Heart left ventricle (tissue), 16 donors: Measurements from ENCODE around the gene CEP170B. TPM values are rescaled to one million over a fixed set of nuclear protein-coding genes. Genes with fewer than 3 reads are reported as not detected.
"Not testable (repeated sequence)": the region's sequence is repeated elsewhere in the genome, so short reads cannot be mapped to it uniquely, and the experiment has no call there.

Experiments used
- ATAC-seq, 4 donors: fragments of 200-7000 bp; cut with Tn5 transposase; one replicate each; pipeline ENCODE4 v1.9.1; 2020 to 2022; ENCODE audit warnings: moderate library complexity in 4 of 4, mild to moderate bottlenecking in 3 of 4, moderate number of reproducible peaks in 1 of 4
- DNase-seq, 5 donors: peaks; one replicate each; pipeline ENCODE4 v3.0.0-alpha.2; 2020
- H3K27ac ChIP-seq, 12 donors: fragments of 200-600 bp; sonication (generic) in 4 of 12; one replicate each; pipeline versions ENCODE4 v1.5.0 to v1.8.0; 2016 to 2022; ENCODE audit warnings: mild to moderate bottlenecking in 2 of 12
- H3K27me3 ChIP-seq, 9 donors: fragments of 200-600 bp; sonication (generic) in 2 of 9; one replicate each; pipeline versions ENCODE4 v1.5.1 to v1.8.0; 2016 to 2022; ENCODE audit warnings: mild to moderate bottlenecking in 3 of 9
- H3K36me3 ChIP-seq, 9 donors: fragments of 200-600 bp; sonication (generic) in 2 of 9; one replicate each; pipeline versions ENCODE4 v1.5.0 to v1.8.0; 2018 to 2022; ENCODE audit warnings: mild to moderate bottlenecking in 2 of 9
- H3K4me1 ChIP-seq, 12 donors: fragments of 200-600 bp; sonication (generic) in 4 of 12; one replicate each; pipeline versions ENCODE4 v1.5.0 to v1.8.0; 2016 to 2022; ENCODE audit warnings: mild to moderate bottlenecking in 3 of 12
- H3K4me3 ChIP-seq, 12 donors: fragments of 200-600 bp; sonication (generic) in 4 of 12; one replicate each; pipeline versions ENCODE4 v1.5.0 to v1.8.0; 2017 to 2022; ENCODE audit warnings: mild to moderate bottlenecking in 9 of 12, moderate library complexity in 4 of 12
- H3K9me3 ChIP-seq, 12 donors: fragments of 200-600 bp; sonication (generic) in 4 of 12; one replicate each; pipeline versions ENCODE4 v1.5.0 to v1.8.0; 2016 to 2022; ENCODE audit warnings: mild to moderate bottlenecking in 1 of 12
- POLR2A ChIP-seq, 2 donors: fragments of 450-650 bp; IDR thresholded peaks; one replicate each; pipeline ENCODE4 v1.6.1; 2017; ENCODE audit warnings: antibody characterized with exemption in 2 of 2, mild to moderate bottlenecking in 2 of 2, moderate library complexity in 2 of 2
- WGBS, 4 donors: extraction: QIAGEN DNeasy Blood & Tissue Kit in 2 of 4; methylation state at CpG; one replicate each; pipeline versions ENCODE4 v1.1.5 to v1.1.7; 2013 to 2018; 5-methylcytosine and 5-hydroxymethylcytosine counted together
- intact Hi-C, 10 donors: fragments of 100-400 bp; cut with DNase I; formaldehyde crosslinking; loops; one replicate each; pipeline versions ENCODE4 v1.11.1 to v1.14.2; 2022
- polyA plus RNA-seq, 2 donors: library from polyadenylated mRNA; stranded (reverse); fragments of 200-250 nt; gene quantifications; one replicate each; pipeline ENCODE4 v1.2.3, GENCODE V29; 2013
- total RNA-seq, 9 donors: library from RNA; depleted of rRNA in 2 of 9; stranded (reverse); fragments of >200 nt in 2 of 9; fragmentation: NEBNext Ultra II Directional in 3 of 9; extraction: Animal tissue kit (Norgen Biotek cat#: 25700) in 3 of 9; gene quantifications; one replicate each; pipeline versions ENCODE4 v1.1.0 to v1.2.4, GENCODE V29; 2016 to 2023
- TF ChIP-seq, protein P1 (sequence below), 12 donors: fragments of 200-600 bp; sonication (generic) in 4 of 12; IDR thresholded peaks; one replicate each; pipeline versions ENCODE4 v1.5.0 to v1.8.0; 2018 to 2022; ENCODE audit warnings: antibody characterized with exemption in 12 of 12, mild to moderate bottlenecking in 5 of 12
- donor health status: ischemic (EF 13 %, LVEDD 7.1; RV severe dilation, severe dysfunction).
- donor health status: healthy with polysubstance abuse.
- donor health status: DM: no; HTN: yes; CAD: no.
- donor health status: DM: no; HTN: no; CAD: no.
- donor health status: ischemic (EF 25% LVEDD 6.9; RV normal size, moderate dysfunction).
- donor health status: ischemic (EF 25% LVEDD 5.7; RV mildly dilated, moderate dysfunction).
- donor health status: healthy.
- donor health status: DM: yes; HTN: yes; CAD: no.
- donor health status: ischemic (EF 35%, LVEDD 5.7; RV mildly dilated, moderate dysfunction).
- donor health status: nonischemic (EF 11% LVEDD 7.7; RV severe dilation, severe dysfunction).
- donor health status: DM: yes; HTN: yes; CAD: no.
- donor health status: PGD.
- donor health status: ischemic (EF 29% LVEDD 5.4; RV normal size, mild dysfunction).
- donor health status: nonischemic (EF 23%, LVEDD 6.1; RV moderate dilation, normal function).

Gene CEP170B
- total and polyA plus RNA-seq, 11 donors, result 7.5 to 21.9 (median 12.5) TPM

DNA sequence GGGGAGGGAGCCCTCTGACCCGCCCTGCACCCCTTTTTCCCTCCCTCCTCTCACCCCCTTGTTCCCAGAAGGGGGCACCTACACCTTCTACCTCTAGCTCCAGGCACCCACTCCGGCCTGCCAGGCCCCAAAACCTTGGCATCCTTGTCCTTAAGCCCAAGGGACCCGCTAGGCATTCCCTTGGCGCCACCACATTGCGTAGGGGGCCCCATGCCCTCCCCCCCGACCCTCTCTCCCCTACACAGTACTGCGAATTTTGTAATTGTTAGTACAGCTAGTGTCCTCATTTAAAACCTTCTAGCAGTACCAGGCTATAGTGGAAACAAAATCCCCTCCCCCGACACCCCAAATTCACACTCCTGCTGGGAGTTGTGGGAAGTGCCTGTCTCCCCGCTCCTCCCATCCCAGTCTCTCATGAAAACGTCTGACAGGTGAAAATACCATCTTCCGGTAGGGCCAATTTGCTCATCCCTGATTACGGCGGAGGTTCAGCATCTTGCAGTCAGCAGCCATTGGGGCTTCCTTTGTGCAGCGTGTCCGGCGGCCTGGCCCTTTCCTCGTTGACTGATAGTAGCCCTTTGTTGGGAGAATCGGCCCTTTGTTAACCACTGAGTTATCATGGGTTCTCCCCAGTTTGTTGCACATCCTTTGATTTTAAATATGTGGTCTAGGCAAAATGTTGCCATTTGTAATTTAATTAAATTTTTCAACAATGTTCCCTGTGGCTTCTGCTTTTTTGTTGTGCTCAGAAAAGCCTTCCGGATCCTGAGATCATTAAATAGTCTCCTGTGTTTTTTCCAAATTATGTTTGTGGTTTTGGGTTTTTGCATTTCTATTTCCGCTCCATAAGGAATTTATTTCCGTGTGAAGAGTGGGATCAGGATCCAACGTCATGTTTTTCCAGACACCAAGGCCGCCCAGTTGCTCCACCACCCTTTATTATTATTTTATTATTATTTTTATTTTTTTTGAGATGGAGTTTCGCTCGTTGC, 7.9 kb upstream of the CEP170B start:
- Histone ChIP-seq H3K36me3 (no peaks in the 10 kb centered on the region), H3K4me1 (no peaks in the 10 kb centered on the region), H3K9me3 (no peaks in the 10 kb centered on the region), H3K4me3 (no peak overlapping the region), H3K27ac (no peak overlapping the region), H3K27me3 (peaks cover 0 to 18% (median 2%) of the 10 kb centered on the region in 9 donors)
- 61 to 65% (median 63%) methylated on average over 24 to 25 of the region's 25 CpGs for WGBS, 4 donors
- ATAC-seq (no peak), DNase-seq (no peak)
- intact Hi-C loops, result no loop called here
- TF ChIP-seq POLR2A (IDR thresholded peaks at IDR 0.05), result no peak
- TF ChIP-seq, protein P1, sequence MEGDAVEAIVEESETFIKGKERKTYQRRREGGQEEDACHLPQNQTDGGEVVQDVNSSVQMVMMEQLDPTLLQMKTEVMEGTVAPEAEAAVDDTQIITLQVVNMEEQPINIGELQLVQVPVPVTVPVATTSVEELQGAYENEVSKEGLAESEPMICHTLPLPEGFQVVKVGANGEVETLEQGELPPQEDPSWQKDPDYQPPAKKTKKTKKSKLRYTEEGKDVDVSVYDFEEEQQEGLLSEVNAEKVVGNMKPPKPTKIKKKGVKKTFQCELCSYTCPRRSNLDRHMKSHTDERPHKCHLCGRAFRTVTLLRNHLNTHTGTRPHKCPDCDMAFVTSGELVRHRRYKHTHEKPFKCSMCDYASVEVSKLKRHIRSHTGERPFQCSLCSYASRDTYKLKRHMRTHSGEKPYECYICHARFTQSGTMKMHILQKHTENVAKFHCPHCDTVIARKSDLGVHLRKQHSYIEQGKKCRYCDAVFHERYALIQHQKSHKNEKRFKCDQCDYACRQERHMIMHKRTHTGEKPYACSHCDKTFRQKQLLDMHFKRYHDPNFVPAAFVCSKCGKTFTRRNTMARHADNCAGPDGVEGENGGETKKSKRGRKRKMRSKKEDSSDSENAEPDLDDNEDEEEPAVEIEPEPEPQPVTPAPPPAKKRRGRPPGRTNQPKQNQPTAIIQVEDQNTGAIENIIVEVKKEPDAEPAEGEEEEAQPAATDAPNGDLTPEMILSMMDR (IDR thresholded peaks at IDR 0.05), result no peak

GRCh38 chr14:104857931-104858330, 7.1 kb upstream of the CEP170B start:
- H3K27me3 ChIP-seq, result peaks cover 0 to 11% (median 2%) of the 10 kb centered on the region in 9 donors
- ATAC-seq, DNase-seq, H3K4me1 ChIP-seq, H3K9me3 ChIP-seq, H3K4me3 ChIP-seq, intact Hi-C loops, H3K36me3 ChIP-seq, H3K27ac ChIP-seq: not testable (repeated sequence)
- 90 to 97% (median 95%) methylated on average over 6 of the region's 6 CpGs for WGBS, 4 donors

- DNase-seq, result no peak
Observed at GRCh38 chr14:104858811-104859426, 6.1 kb upstream of the CEP170B start.

DNA sequence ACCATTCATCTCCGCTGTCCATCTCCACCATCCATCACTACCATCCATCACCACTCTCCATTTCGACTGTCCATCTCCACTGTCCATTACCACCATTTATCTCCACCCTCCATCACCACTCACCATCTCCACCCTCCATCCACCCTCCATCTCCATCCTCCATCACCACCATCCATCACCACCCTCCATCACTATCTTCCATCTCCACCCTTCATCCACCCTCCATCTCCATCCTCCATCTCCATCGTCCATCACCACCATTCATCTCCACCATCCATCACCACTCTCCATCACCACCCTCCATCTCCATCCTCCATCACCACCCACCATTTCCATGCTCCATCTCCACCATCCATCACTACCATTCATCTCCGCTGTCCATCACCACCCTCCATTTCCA, 5.2 kb upstream of the CEP170B start:
- H3K9me3 ChIP-seq, result no peaks in the 10 kb centered on the region
- H3K36me3 ChIP-seq, result no peaks in the 10 kb centered on the region
- H3K4me3 ChIP-seq, result no peak overlapping the region
- peaks cover 0 to 15% (median 0%) of the 10 kb centered on the region in 9 donors for H3K27me3 ChIP-seq
- peaks cover 0 to 10% (median 7%) of the 10 kb centered on the region in 12 donors for H3K4me1 ChIP-seq
- no peak overlapping the region for H3K27ac ChIP-seq
- WGBS, 4 donors, result 94 to 98% (median 98%) methylated on average over 4 of the region's 4 CpGs
- no peak for ATAC-seq
- TF ChIP-seq POLR2A (IDR thresholded peaks at IDR 0.05), result no peak
- TF ChIP-seq, protein P1 (IDR thresholded peaks at IDR 0.05), result no peak
- intact Hi-C loops, result no loop called here
- no peak for DNase-seq

More at GRCh38 chr14:104858811-104859426, 6.1 kb upstream of the CEP170B start:
- Histone ChIP-seq H3K4me3 (no peak overlapping the region), H3K36me3 (no peaks in the 10 kb centered on the region), H3K27ac (no peak overlapping the region), H3K9me3 (no peaks in the 10 kb centered on the region), H3K27me3 (peaks cover 0 to 6% (median 0%) of the 10 kb centered on the region in 9 donors), H3K4me1 (peaks cover 0 to under 1% (median 0%) of the 10 kb centered on the region in 12 donors)
- WGBS, 4 donors, result 77 to 83% (median 79%) methylated on average over 8 of the region's 8 CpGs
- TF ChIP-seq, protein P1 (IDR thresholded peaks at IDR 0.05), result no peak
- TF ChIP-seq POLR2A (IDR thresholded peaks at IDR 0.05), result no peak
- intact Hi-C loops, result no loop called here
- no peak for ATAC-seq
